ENCODE measurements around the gene CHD9.

DNA sequence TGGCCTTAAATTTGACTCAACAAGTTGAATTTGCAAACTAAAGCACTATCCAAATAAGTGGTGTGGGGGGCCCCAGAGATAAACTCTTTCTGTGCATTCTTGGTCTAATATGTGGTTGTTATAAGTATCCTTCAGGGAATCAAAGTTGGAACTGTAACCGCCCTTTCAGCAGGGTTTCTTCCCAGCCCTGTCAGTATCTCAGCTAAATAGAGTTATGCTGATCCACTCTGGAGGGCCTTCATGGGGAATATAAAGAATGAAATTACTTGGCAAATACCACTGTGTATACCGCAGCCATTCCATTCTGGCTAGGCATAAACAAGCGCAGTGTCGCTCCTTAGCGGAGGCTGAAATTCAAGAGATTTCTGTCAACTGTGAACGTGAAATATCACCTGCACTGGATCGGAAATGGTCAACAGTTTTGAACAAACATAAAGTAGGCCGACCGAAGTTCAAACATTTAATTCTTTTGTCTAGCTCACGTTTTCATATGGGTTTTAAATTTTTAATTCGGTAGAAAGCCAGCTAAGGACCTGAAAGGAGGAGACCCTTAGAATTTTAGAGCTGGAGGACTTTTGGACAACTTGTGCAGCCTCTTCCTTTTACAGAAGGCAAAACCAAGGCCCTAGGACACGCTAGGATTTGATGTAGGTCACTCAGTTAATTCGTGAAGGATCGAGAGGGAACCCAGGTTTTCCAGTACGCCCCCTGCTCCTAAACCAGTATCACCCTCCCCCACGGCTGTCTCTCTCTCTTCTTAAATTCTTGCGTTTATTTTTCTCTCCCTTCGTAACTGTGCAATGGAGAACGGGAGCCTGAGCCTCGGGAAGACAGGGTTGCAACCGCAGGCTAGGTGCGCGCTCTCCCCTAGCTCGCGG lies 74.7 kb downstream of the CHD9 start:
- TF ChIP-seq, protein P1, sequence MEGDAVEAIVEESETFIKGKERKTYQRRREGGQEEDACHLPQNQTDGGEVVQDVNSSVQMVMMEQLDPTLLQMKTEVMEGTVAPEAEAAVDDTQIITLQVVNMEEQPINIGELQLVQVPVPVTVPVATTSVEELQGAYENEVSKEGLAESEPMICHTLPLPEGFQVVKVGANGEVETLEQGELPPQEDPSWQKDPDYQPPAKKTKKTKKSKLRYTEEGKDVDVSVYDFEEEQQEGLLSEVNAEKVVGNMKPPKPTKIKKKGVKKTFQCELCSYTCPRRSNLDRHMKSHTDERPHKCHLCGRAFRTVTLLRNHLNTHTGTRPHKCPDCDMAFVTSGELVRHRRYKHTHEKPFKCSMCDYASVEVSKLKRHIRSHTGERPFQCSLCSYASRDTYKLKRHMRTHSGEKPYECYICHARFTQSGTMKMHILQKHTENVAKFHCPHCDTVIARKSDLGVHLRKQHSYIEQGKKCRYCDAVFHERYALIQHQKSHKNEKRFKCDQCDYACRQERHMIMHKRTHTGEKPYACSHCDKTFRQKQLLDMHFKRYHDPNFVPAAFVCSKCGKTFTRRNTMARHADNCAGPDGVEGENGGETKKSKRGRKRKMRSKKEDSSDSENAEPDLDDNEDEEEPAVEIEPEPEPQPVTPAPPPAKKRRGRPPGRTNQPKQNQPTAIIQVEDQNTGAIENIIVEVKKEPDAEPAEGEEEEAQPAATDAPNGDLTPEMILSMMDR (IDR thresholded peaks at IDR 0.05), result no peak
- TF ChIP-seq POLR2AphosphoS5 (IDR thresholded peaks at IDR 0.05) (no peak), POLR2A (IDR thresholded peaks at IDR 0.05) (no peak), EP300 (IDR thresholded peaks at IDR 0.05) (no peak)

Data from sigmoid colon (tissue), 4 donors.